Measurements from ENCODE around the gene MFSD6. TPM values are rescaled to one million over a fixed set of nuclear protein-coding genes. Genes with fewer than 3 reads are reported as not detected.

MFSD6 gene
- total RNA-seq, 5 donors from 2014 or later (not counting 1 experiment from before 2014, with no cell fraction given), result 42.3 to 47.4 (median 44.4) TPM

- POLR2A ChIA-PET, result interaction anchor here in 1 of 2 donors (0.6 to 0.7 kb wide), 2 partner anchors 13 to 245 kb away, joined by 3 read pairs; no protein-coding TSS in a partner anchor
- WGBS (ENCODE audit: insufficient coverage), result no CpG with 5 or more reads among the region's 3 CpGs
- no peaks in the 10 kb centered on the region for H3K27me3 ChIP-seq (replicated peaks in 1 of 2; ENCODE audit: control insufficient read depth in 2 of 2, extremely low read depth in 1 of 2, insufficient read depth in 2 of 2, low read length in 1 of 2)
- Mint-ChIP-seq H3K4me3 (no peak overlapping the region), H3K9me3 (peaks cover 3 to 12% (median 4%) of the 10 kb centered on the region in 3 donors), H3K27me3 (no peaks in the 10 kb centered on the region), H3K4me1 (peaks cover 2 to 15% (median 4%) of the 10 kb centered on the region in 3 donors), H3K27ac (no peak overlapping the region), H3K36me3 (peaks cover 11% of the 10 kb centered on the region)
- no peak for DNase-seq
- H3K27ac ChIP-seq (ENCODE audit: low read length), result no peak overlapping the region
- peaks cover under 1 to 1% of the 10 kb centered on the region in 2 experiments for H3K4me1 ChIP-seq (ENCODE audit: control insufficient read depth in 1 of 2, extremely low read depth in 1 of 2, insufficient read depth in 2 of 2, low read length in 2 of 2)
- H3K9me3 ChIP-seq, result no peaks in the 10 kb centered on the region
- H3K4me3 ChIP-seq (ENCODE audit: control insufficient read depth in 1 of 2, extremely low read depth in 1 of 2, low read length in 1 of 2), result no peak overlapping the region
- ATAC-seq (replicated peaks in 1 of 4), result no peak
- CTCF ChIA-PET, result interaction anchor here in 1 of 2 donors (0.5 kb wide), 1 partner anchor 340 kb away, joined by 3 read pairs; no protein-coding TSS in a partner anchor
- H3K36me3 ChIP-seq (ENCODE audit: control insufficient read depth in 2 of 2, extremely low read depth in 1 of 2, insufficient read depth in 1 of 2, low read length in 1 of 2), result no peaks in the 10 kb centered on the region
Observed at GRCh38 chr2:190546734-190547133, 138.6 kb downstream of the MFSD6 start.

- CTCF ChIA-PET, result interaction anchor here in 1 of 2 donors (0.8 kb wide), 1 partner anchor 103 kb away, joined by 3 read pairs; no protein-coding TSS in a partner anchor
Observed at GRCh38 chr2:190547886-190548285, 139.7 kb downstream of the MFSD6 start.

GRCh38 chr2:190550137-190550536, 142.0 kb downstream of the MFSD6 start:
- whole genome bisulfite sequencing (ENCODE audit: insufficient coverage), result 100% methylated on average over 1 of the region's 3 CpGs
- POLR2A ChIA-PET, result no interaction called here

More at GRCh38 chr2:190547886-190548285, 139.7 kb downstream of the MFSD6 start:
- no peak overlapping the region for H3K27ac ChIP-seq (ENCODE audit: low read length)
- no peak overlapping the region for H3K4me3 Mint-ChIP-seq
- H3K27me3 ChIP-seq (replicated peaks in 1 of 2; ENCODE audit: control insufficient read depth in 2 of 2, extremely low read depth in 1 of 2, insufficient read depth in 2 of 2, low read length in 1 of 2), result no peaks in the 10 kb centered on the region
- H3K9me3 ChIP-seq, result no peaks in the 10 kb centered on the region
- POLR2A ChIA-PET, result interaction anchor here in 1 of 2 donors (0.6 kb wide), 1 partner anchor 15 kb away, joined by 3 read pairs; no protein-coding TSS in a partner anchor
- ATAC-seq (replicated peaks in 1 of 4) (no peak), DNase-seq (no peak)
- H3K36me3 ChIP-seq (ENCODE audit: control insufficient read depth in 2 of 2, extremely low read depth in 1 of 2, insufficient read depth in 1 of 2, low read length in 1 of 2), result no peaks in the 10 kb centered on the region
- H3K36me3 Mint-ChIP-seq, result peaks cover 1% of the 10 kb centered on the region
- no peak overlapping the region for H3K27ac Mint-ChIP-seq
- peaks cover 7 to 22% (median 10%) of the 10 kb centered on the region in 3 donors for H3K4me1 Mint-ChIP-seq
- peaks cover 0 to 2% (median 0%) of the 10 kb centered on the region in 3 donors for H3K9me3 Mint-ChIP-seq
- H3K27me3 Mint-ChIP-seq, result no peaks in the 10 kb centered on the region
- H3K4me1 ChIP-seq (ENCODE audit: control insufficient read depth in 1 of 2, extremely low read depth in 1 of 2, insufficient read depth in 2 of 2, low read length in 2 of 2), result peaks cover 7% of the 10 kb centered on the region in 2 experiments
- H3K4me3 ChIP-seq (ENCODE audit: control insufficient read depth in 1 of 2, extremely low read depth in 1 of 2, low read length in 1 of 2), result no peak overlapping the region

More at GRCh38 chr2:190550137-190550536, 142.0 kb downstream of the MFSD6 start:
- Mint-ChIP-seq H3K27me3 (no peaks in the 10 kb centered on the region), H3K36me3 (no peaks in the 10 kb centered on the region), H3K4me3 (no peak overlapping the region), H3K4me1 (peaks cover 7 to 22% (median 10%) of the 10 kb centered on the region in 3 donors), H3K27ac (no peak overlapping the region), H3K9me3 (no peaks in the 10 kb centered on the region)
- no peak overlapping the region for H3K27ac ChIP-seq (ENCODE audit: low read length)
- CTCF ChIA-PET, result interaction anchor here in 1 of 2 donors (0.5 to 1.7 kb wide), 2 partner anchors 10 to 100 kb away, joined by 3 to 11 read pairs; no protein-coding TSS in a partner anchor
- no peak for DNase-seq
- no peak overlapping the region for H3K4me3 ChIP-seq (ENCODE audit: control insufficient read depth in 1 of 2, extremely low read depth in 1 of 2, low read length in 1 of 2)
- H3K36me3 ChIP-seq (ENCODE audit: control insufficient read depth in 2 of 2, extremely low read depth in 1 of 2, insufficient read depth in 1 of 2, low read length in 1 of 2), result no peaks in the 10 kb centered on the region
- no peaks in the 10 kb centered on the region for H3K27me3 ChIP-seq (replicated peaks in 1 of 2; ENCODE audit: control insufficient read depth in 2 of 2, extremely low read depth in 1 of 2, insufficient read depth in 2 of 2, low read length in 1 of 2)
- no peaks in the 10 kb centered on the region for H3K9me3 ChIP-seq
- H3K4me1 ChIP-seq (ENCODE audit: control insufficient read depth in 1 of 2, extremely low read depth in 1 of 2, insufficient read depth in 2 of 2, low read length in 2 of 2), result peaks cover 7% of the 10 kb centered on the region in 2 experiments
- ATAC-seq (replicated peaks in 1 of 4), result no peak

Other genes with a start within 250 kb of the MFSD6 start
- 10 to 100 TPM; 15.5 to 19.8 (median 19.4) TPM for gene HIBCH, start 88.5 kb upstream of the MFSD6 start, total RNA-seq
- 1 to 10 TPM; 2.1 to 7.1 (median 2.9) TPM for gene INPP1, start 64.8 kb upstream of the MFSD6 start, total RNA-seq
- 10 to 100 TPM; 11.1 to 16.2 (median 15.3) TPM for gene NEMP2, start 126.4 kb downstream of the MFSD6 start, total RNA-seq
- 10 to 100 TPM; 17.7 to 22.1 (median 19.2) TPM for gene NAB1, start 240.7 kb downstream of the MFSD6 start, total RNA-seq